WTC11 (cell line): Measurements from ENCODE around the gene CRKL.

ENCODE experiments used
- ESRRA ChIP-seq: sonication (generic); formaldehyde crosslinking; IDR thresholded peaks from 2 replicates; pipeline ENCODE4 v1.8.1; 2022; ENCODE audit warnings: mild to moderate bottlenecking, missing genetic modification reagents, borderline replicate concordance
- MYBL2 ChIP-seq: sonication (generic); formaldehyde crosslinking; IDR thresholded peaks from 2 replicates; pipeline ENCODE4 v1.8.1; 2023; ENCODE audit warnings: mild to moderate bottlenecking, moderate library complexity, missing genetic modification reagents
- TEAD4 ChIP-seq: sonication (generic); formaldehyde crosslinking; IDR thresholded peaks from 2 replicates; pipeline ENCODE4 v1.8.0; 2022; ENCODE audit warnings: mild to moderate bottlenecking, missing genetic modification reagents
- TF ChIP-seq, protein P1 (sequence below): fragments of 200-600 bp; IDR thresholded peaks from 2 replicates; pipeline ENCODE4 v1.8.0; 2022; ENCODE audit warnings: antibody characterized with exemption
- TF ChIP-seq, protein P2 (sequence below): sonication (generic); formaldehyde crosslinking; IDR thresholded peaks from 2 replicates; pipeline ENCODE4 v1.8.1; 2023; ENCODE audit warnings: mild to moderate bottlenecking, missing genetic modification reagents
- TF ChIP-seq, protein P3 (sequence below): sonication (generic); formaldehyde crosslinking; IDR thresholded peaks from 2 replicates; pipeline ENCODE4 v1.8.1; 2023; ENCODE audit warnings: mild to moderate bottlenecking, missing genetic modification reagents, moderate library complexity
- TF ChIP-seq, protein P4 (sequence below): sonication (generic); formaldehyde crosslinking; IDR thresholded peaks from 2 replicates; pipeline ENCODE4 v1.8.0; 2023; ENCODE audit warnings: mild to moderate bottlenecking, missing genetic modification reagents

DNA sequence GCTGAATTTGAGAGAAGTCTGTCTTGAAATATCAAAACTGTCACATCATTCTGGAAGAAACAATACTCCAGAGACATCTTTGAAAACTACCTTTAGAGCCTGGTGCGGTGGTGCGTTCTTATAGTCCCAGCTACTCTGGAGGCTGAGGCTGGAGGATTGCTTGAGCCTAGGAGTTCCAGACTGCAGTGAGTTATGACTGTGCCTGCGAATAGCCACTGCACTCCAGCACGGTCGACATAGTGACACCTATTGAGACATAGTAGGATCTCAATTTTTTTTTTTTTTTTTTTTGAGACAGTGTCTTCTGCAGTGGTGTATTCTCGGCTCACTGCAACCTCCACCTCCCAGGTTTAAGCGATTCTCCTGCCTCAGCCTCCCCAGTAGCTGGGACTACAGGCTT is 38.3 kb downstream of the CRKL start:
- TF ChIP-seq, protein P1, sequence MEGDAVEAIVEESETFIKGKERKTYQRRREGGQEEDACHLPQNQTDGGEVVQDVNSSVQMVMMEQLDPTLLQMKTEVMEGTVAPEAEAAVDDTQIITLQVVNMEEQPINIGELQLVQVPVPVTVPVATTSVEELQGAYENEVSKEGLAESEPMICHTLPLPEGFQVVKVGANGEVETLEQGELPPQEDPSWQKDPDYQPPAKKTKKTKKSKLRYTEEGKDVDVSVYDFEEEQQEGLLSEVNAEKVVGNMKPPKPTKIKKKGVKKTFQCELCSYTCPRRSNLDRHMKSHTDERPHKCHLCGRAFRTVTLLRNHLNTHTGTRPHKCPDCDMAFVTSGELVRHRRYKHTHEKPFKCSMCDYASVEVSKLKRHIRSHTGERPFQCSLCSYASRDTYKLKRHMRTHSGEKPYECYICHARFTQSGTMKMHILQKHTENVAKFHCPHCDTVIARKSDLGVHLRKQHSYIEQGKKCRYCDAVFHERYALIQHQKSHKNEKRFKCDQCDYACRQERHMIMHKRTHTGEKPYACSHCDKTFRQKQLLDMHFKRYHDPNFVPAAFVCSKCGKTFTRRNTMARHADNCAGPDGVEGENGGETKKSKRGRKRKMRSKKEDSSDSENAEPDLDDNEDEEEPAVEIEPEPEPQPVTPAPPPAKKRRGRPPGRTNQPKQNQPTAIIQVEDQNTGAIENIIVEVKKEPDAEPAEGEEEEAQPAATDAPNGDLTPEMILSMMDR, result no peak
- TF ChIP-seq, protein P2, sequence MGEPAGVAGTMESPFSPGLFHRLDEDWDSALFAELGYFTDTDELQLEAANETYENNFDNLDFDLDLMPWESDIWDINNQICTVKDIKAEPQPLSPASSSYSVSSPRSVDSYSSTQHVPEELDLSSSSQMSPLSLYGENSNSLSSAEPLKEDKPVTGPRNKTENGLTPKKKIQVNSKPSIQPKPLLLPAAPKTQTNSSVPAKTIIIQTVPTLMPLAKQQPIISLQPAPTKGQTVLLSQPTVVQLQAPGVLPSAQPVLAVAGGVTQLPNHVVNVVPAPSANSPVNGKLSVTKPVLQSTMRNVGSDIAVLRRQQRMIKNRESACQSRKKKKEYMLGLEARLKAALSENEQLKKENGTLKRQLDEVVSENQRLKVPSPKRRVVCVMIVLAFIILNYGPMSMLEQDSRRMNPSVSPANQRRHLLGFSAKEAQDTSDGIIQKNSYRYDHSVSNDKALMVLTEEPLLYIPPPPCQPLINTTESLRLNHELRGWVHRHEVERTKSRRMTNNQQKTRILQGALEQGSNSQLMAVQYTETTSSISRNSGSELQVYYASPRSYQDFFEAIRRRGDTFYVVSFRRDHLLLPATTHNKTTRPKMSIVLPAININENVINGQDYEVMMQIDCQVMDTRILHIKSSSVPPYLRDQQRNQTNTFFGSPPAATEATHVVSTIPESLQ (CRISPR knock-in tag), result no peak
- TF ChIP-seq, protein P3, sequence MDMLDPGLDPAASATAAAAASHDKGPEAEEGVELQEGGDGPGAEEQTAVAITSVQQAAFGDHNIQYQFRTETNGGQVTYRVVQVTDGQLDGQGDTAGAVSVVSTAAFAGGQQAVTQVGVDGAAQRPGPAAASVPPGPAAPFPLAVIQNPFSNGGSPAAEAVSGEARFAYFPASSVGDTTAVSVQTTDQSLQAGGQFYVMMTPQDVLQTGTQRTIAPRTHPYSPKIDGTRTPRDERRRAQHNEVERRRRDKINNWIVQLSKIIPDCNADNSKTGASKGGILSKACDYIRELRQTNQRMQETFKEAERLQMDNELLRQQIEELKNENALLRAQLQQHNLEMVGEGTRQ (CRISPR knock-in tag), result no peak
- TF ChIP-seq TEAD4, result no peak
- no peak for TF ChIP-seq MYBL2 (CRISPR knock-in tag)
- TF ChIP-seq, protein P4, sequence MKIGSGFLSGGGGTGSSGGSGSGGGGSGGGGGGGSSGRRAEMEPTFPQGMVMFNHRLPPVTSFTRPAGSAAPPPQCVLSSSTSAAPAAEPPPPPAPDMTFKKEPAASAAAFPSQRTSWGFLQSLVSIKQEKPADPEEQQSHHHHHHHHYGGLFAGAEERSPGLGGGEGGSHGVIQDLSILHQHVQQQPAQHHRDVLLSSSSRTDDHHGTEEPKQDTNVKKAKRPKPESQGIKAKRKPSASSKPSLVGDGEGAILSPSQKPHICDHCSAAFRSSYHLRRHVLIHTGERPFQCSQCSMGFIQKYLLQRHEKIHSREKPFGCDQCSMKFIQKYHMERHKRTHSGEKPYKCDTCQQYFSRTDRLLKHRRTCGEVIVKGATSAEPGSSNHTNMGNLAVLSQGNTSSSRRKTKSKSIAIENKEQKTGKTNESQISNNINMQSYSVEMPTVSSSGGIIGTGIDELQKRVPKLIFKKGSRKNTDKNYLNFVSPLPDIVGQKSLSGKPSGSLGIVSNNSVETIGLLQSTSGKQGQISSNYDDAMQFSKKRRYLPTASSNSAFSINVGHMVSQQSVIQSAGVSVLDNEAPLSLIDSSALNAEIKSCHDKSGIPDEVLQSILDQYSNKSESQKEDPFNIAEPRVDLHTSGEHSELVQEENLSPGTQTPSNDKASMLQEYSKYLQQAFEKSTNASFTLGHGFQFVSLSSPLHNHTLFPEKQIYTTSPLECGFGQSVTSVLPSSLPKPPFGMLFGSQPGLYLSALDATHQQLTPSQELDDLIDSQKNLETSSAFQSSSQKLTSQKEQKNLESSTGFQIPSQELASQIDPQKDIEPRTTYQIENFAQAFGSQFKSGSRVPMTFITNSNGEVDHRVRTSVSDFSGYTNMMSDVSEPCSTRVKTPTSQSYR (CRISPR knock-in tag), result no peak
- no peak for TF ChIP-seq ESRRA (CRISPR knock-in tag)
